MV-4-11 (cell line): ENCODE data around the gene SAFB2.

ENCODE experiments used
- DNase-seq: peaks from one replicate; lab custom pipeline; 2025; lab: John Stamatoyannopoulos, UW

Gene SAFB2

DNA sequence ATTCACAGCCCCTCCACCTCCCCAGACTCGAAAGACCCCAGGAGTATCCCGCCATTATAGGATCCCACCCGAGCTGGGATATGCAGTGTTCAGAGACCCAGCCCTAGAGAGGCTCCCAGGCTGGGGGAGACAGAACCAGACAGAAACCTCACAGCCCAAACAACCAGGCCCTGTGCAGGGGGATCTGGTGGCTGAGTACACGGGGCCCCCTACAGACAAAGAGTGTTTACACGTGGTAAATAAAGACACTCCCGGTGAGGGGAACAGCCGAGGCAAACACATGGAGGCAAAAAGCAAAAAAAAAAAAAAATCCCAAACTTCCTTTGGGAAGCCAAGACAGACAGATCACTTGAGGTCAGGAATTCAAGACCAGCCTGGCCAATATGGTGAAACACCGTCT lies 79.9 kb downstream of the SAFB2 start:
- DNase-seq = no peak

DNA sequence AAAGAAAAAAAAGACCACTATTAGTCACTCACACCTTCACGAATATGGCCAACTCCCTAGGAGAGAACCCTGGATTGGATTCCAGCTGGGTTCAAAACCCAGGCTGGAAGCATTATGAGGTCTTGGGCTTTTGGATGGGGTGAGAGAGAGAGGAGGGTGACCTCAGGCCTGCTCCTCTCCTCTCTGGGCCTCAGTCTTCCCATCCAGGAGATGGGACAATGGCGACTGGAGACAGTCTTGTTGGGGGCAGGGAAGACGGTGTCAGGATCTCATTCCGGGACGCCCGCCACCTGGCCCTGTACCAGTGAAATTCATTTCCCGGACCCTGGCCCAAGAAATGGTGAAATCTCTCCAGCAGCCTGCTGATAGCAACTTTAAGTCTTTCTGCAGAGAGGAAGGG lies 81.1 kb downstream of the SAFB2 start:
- no peak for DNase-seq

DNA sequence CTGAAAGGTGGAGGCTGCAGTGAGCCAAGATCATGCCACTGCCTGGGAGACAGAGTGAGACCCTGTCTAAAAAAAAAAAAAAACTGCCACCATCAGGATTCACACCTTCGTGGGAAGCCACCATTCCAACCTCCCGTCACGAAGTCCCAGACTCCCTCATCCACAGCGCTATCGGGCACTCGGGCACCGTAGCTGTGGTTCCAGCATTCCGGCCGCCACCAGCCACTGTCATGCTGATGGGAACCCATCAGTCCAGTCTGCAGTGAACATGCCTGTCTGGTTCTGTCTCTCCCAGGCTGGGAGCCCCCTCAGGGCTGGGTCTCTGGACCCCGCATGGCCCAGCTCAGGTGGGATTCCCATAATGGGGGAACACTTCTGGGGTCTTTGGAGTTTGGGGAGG lies 82.4 kb downstream of the SAFB2 start:
- DNase-seq = no peak

DNA sequence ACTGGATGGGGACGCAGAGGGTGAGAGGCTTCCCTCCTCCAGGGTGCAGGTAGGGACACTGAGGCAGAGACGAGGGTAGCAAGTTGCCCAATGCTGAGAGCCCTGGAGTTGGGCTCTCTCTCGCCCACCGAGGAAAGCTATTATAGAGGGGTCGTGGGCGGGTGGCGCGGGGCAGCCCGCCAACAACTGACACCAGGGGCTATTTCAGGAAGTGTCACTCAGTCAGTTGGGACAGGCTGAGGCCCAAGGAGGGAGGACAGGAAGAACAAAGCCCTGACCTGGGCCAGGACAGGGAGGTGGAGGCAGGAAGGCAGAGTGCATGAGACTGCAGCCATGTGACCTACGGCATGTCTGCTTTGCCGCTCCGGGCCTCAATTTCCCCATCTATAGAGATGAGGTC lies 84.7 kb downstream of the SAFB2 start:
- no peak for DNase-seq
